Neural cell (in vitro differentiated cells): ENCODE measurements around the gene UTP14C.
"Not testable (repeated sequence)": the region's sequence is repeated elsewhere in the genome, so short reads cannot be mapped to it uniquely, and the experiment has no call there.

Source experiments
- EP300 ChIP-seq: fragments of 450-650 bp; conservative IDR thresholded peaks from 2 replicates; pipeline ENCODE4 v1.6.1; 2014; ENCODE audit warnings: antibody characterized with exemption, mild to moderate bottlenecking, moderate library complexity; ENCODE audit not compliant: poor library complexity, severe bottlenecking
- MXI1 ChIP-seq: fragments of 450-650 bp; conservative IDR thresholded peaks from 2 replicates; pipeline ENCODE4 v1.6.1; 2014; ENCODE audit warnings: antibody characterized with exemption, mild to moderate bottlenecking; ENCODE audit not compliant: poor library complexity, severe bottlenecking
- POLR2AphosphoS5 ChIP-seq: IDR thresholded peaks from 2 replicates; pipeline ENCODE4 v1.6.1; 2012
- RAD21 ChIP-seq: fragments of 450-650 bp; conservative IDR thresholded peaks from 2 replicates; pipeline ENCODE4 v1.6.1; 2014; ENCODE audit warnings: antibody characterized with exemption, mild to moderate bottlenecking, moderate library complexity
- SMC3 ChIP-seq: fragments of 450-650 bp; conservative IDR thresholded peaks from 2 replicates; pipeline ENCODE4 v1.6.1; 2014; ENCODE audit warnings: antibody characterized with exemption, mild to moderate bottlenecking, moderate library complexity; ENCODE audit not compliant: poor library complexity
- TAF1 ChIP-seq: IDR thresholded peaks from 2 replicates; pipeline ENCODE4 v1.6.1; 2012; ENCODE audit warnings: low read depth
- TF ChIP-seq, protein P1 (sequence below): fragments of 450-650 bp; IDR thresholded peaks from 2 replicates; pipeline ENCODE4 v1.5.1; 2014; ENCODE audit warnings: antibody characterized with exemption, mild to moderate bottlenecking, moderate library complexity; ENCODE audit not compliant: poor library complexity, severe bottlenecking
- TF ChIP-seq, protein P2 (sequence below): IDR thresholded peaks from 2 replicates; pipeline ENCODE4 v1.6.1; 2012; ENCODE audit warnings: borderline replicate concordance

DNA sequence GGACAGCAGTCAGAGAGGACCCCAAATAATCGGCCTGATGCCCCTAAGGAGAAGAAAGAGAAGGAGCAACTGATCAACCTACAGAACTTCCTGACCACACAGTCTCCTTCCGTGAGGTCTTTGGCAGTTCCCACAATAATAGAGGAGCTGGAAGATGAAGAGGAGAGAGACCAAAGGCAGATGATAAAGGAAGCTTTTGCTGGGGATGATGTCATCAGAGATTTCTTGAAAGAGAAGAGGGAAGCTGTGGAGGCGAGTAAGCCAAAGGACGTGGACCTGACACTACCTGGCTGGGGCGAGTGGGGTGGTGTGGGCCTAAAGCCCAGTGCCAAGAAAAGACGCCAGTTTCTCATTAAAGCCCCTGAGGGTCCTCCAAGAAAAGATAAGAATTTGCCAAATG is 5.9 kb downstream of the UTP14C start:
- not testable (repeated sequence) for TF ChIP-seq TAF1, MXI1, POLR2AphosphoS5, EP300, RAD21, SMC3
- TF ChIP-seq, protein P1, sequence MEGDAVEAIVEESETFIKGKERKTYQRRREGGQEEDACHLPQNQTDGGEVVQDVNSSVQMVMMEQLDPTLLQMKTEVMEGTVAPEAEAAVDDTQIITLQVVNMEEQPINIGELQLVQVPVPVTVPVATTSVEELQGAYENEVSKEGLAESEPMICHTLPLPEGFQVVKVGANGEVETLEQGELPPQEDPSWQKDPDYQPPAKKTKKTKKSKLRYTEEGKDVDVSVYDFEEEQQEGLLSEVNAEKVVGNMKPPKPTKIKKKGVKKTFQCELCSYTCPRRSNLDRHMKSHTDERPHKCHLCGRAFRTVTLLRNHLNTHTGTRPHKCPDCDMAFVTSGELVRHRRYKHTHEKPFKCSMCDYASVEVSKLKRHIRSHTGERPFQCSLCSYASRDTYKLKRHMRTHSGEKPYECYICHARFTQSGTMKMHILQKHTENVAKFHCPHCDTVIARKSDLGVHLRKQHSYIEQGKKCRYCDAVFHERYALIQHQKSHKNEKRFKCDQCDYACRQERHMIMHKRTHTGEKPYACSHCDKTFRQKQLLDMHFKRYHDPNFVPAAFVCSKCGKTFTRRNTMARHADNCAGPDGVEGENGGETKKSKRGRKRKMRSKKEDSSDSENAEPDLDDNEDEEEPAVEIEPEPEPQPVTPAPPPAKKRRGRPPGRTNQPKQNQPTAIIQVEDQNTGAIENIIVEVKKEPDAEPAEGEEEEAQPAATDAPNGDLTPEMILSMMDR, result not testable (repeated sequence)
- TF ChIP-seq, protein P2, sequence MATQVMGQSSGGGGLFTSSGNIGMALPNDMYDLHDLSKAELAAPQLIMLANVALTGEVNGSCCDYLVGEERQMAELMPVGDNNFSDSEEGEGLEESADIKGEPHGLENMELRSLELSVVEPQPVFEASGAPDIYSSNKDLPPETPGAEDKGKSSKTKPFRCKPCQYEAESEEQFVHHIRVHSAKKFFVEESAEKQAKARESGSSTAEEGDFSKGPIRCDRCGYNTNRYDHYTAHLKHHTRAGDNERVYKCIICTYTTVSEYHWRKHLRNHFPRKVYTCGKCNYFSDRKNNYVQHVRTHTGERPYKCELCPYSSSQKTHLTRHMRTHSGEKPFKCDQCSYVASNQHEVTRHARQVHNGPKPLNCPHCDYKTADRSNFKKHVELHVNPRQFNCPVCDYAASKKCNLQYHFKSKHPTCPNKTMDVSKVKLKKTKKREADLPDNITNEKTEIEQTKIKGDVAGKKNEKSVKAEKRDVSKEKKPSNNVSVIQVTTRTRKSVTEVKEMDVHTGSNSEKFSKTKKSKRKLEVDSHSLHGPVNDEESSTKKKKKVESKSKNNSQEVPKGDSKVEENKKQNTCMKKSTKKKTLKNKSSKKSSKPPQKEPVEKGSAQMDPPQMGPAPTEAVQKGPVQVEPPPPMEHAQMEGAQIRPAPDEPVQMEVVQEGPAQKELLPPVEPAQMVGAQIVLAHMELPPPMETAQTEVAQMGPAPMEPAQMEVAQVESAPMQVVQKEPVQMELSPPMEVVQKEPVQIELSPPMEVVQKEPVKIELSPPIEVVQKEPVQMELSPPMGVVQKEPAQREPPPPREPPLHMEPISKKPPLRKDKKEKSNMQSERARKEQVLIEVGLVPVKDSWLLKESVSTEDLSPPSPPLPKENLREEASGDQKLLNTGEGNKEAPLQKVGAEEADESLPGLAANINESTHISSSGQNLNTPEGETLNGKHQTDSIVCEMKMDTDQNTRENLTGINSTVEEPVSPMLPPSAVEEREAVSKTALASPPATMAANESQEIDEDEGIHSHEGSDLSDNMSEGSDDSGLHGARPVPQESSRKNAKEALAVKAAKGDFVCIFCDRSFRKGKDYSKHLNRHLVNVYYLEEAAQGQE, result not testable (repeated sequence)
